BLaER1 treated with 17β-estradiol and CSF1 and Interleukin-3, amounts not matched to agents 10 nM and 100 nM (cell line): Measurements from ENCODE around the gene REV3L.
A peak's percentile ranks its signal among the peaks of the same experiment; 100 is the strongest.

Source experiments
- H3K27ac ChIP-seq, 11 experiments: shearing (Covaris generic); formaldehyde crosslinking; 2 replicates each; pipeline ENCODE4 v1.8.1; 2022
- H3K27me3 ChIP-seq, 11 experiments: shearing (Covaris generic); formaldehyde crosslinking; 2 replicates each; pipeline ENCODE4 v1.8.1; 2022
- H3K36me3 ChIP-seq, 11 experiments: shearing (Covaris generic); formaldehyde crosslinking; 2 replicates each; pipeline ENCODE4 v1.8.1; 2022
- H3K4me1 ChIP-seq, 10 experiments: shearing (Covaris generic); formaldehyde crosslinking; 2 replicates each; pipeline ENCODE4 v1.8.1; 2022
- H3K4me2 ChIP-seq, 11 experiments: shearing (Covaris generic); formaldehyde crosslinking; 2 replicates each; pipeline ENCODE4 v1.8.1; 2022
- H3K4me3 ChIP-seq, 10 experiments: shearing (Covaris generic); formaldehyde crosslinking; 2 replicates each; pipeline ENCODE4 v1.8.1; 2022
- H3K9ac ChIP-seq, 11 experiments: shearing (Covaris generic); formaldehyde crosslinking; 2 replicates each; pipeline ENCODE4 v1.8.1; 2022
- H3K9me3 ChIP-seq, 11 experiments: shearing (Covaris generic); formaldehyde crosslinking; replicated peaks in 1 of 11; 2 replicates each; pipeline ENCODE4 v1.8.1; 2022
- H4K20me1 ChIP-seq, 11 experiments: shearing (Covaris generic); formaldehyde crosslinking; 2 replicates each; pipeline ENCODE4 v1.8.1; 2022
- Cebpa-rat ChIP-seq, 11 experiments: shearing (Covaris generic); IDR thresholded peaks; 2 replicates each; pipeline ENCODE4 v1.8.1; 2022

Gene REV3L

GRCh38 chr6:111458670-111459232, 24.3 kb downstream of the REV3L start:
- Histone ChIP-seq H3K36me3 (peaks cover 40 to 82% (median 60%) of the 10 kb centered on the region in 11 experiments), H4K20me1 (peaks cover 0 to 13% (median 0%) of the 10 kb centered on the region in 11 experiments; a peak in 5 of 22 replicates)
- no peak for TF ChIP-seq Cebpa-rat (IDR thresholded peaks at IDR 0.05)

GRCh38 chr6:111456208-111456607, 26.8 kb downstream of the REV3L start:
- Histone ChIP-seq H3K9me3 (peaks cover 25 to 44% (median 35%) of the 10 kb centered on the region in 11 experiments), H3K9ac (no peak overlapping the region), H3K27ac (no peak overlapping the region), H3K4me1 (no peaks in the 10 kb centered on the region), H3K4me2 (no peak overlapping the region), H4K20me1 (peaks cover 0 to 17% (median 4%) of the 10 kb centered on the region in 11 experiments; a peak in 9 of 22 replicates), H3K27me3 (no peaks in the 10 kb centered on the region), H3K4me3 (no peak overlapping the region), H3K36me3 (peaks cover 35 to 67% (median 46%) of the 10 kb centered on the region in 11 experiments)
- TF ChIP-seq Cebpa-rat (IDR thresholded peaks at IDR 0.05): no peak

More at GRCh38 chr6:111458670-111459232, 24.3 kb downstream of the REV3L start:
- Histone ChIP-seq H3K4me1 (peaks cover 0 to 5% (median 0%) of the 10 kb centered on the region in 10 experiments; a peak in 3 of 20 replicates), H3K4me3 (0 out of 20 replicates have a peak overlapping the region, but pooled peaks of 1 of the 10 experiments have one; percentile 15), H3K27ac (no peak overlapping the region), H3K9ac (no peak overlapping the region), H3K9me3 (peaks cover 25 to 55% (median 48%) of the 10 kb centered on the region in 11 experiments), H3K4me2 (no peak overlapping the region), H3K27me3 (no peaks in the 10 kb centered on the region)

GRCh38 chr6:111450636-111451035, 32.4 kb downstream of the REV3L start:
- no peak for TF ChIP-seq Cebpa-rat (IDR thresholded peaks at IDR 0.05)
- Histone ChIP-seq H4K20me1 (peaks cover 0 to 43% (median 9%) of the 10 kb centered on the region in 11 experiments; a peak in 15 of 22 replicates), H3K4me2 (no peak overlapping the region), H3K36me3 (peaks cover 5 to 22% (median 12%) of the 10 kb centered on the region in 11 experiments; a peak in 16 of 22 replicates), H3K4me3 (no peak overlapping the region), H3K9me3 (peaks cover 0 to 7% (median 0%) of the 10 kb centered on the region in 11 experiments; a peak in 1 of 22 replicates), H3K9ac (no peak overlapping the region), H3K27me3 (no peaks in the 10 kb centered on the region), H3K27ac (no peak overlapping the region), H3K4me1 (peaks cover 0 to 10% (median 9%) of the 10 kb centered on the region in 10 experiments; a peak in 14 of 20 replicates)

GRCh38 chr6:111450087-111450486, 32.9 kb downstream of the REV3L start:
- no peak for TF ChIP-seq Cebpa-rat (IDR thresholded peaks at IDR 0.05)
- peaks cover 0 to 13% (median 10%) of the 10 kb centered on the region in 10 experiments; a peak in 14 of 20 replicates for H3K4me1 ChIP-seq

GRCh38 chr6:111449129-111449528, 33.9 kb downstream of the REV3L start:
- no peaks in the 10 kb centered on the region for H3K27me3 ChIP-seq
- H4K20me1 ChIP-seq: peaks cover 0 to 40% (median 9%) of the 10 kb centered on the region in 11 experiments; a peak in 14 of 22 replicates
- TF ChIP-seq Cebpa-rat (IDR thresholded peaks at IDR 0.05): no peak
- H3K9me3 ChIP-seq: peaks cover 0 to 9% (median 6%) of the 10 kb centered on the region in 11 experiments; a peak in 7 of 22 replicates
- H3K4me3 ChIP-seq: no peak overlapping the region
- H3K9ac ChIP-seq: no peak overlapping the region
- peaks cover 0 to 16% (median 6%) of the 10 kb centered on the region in 11 experiments; a peak in 14 of 22 replicates for H3K36me3 ChIP-seq
- no peak overlapping the region for H3K27ac ChIP-seq
- no peak overlapping the region for H3K4me2 ChIP-seq
- peaks cover 0 to 13% (median 10%) of the 10 kb centered on the region in 10 experiments; a peak in 14 of 20 replicates for H3K4me1 ChIP-seq

More at GRCh38 chr6:111450087-111450486, 32.9 kb downstream of the REV3L start:
- Histone ChIP-seq H3K36me3 (peaks cover 3 to 19% (median 9%) of the 10 kb centered on the region in 11 experiments; a peak in 17 of 22 replicates), H3K27me3 (no peaks in the 10 kb centered on the region), H3K9me3 (peaks cover 0 to 4% (median under 1%) of the 10 kb centered on the region in 11 experiments; a peak in 8 of 22 replicates), H3K4me3 (no peak overlapping the region), H3K9ac (no peak overlapping the region), H3K4me2 (no peak overlapping the region), H3K27ac (no peak overlapping the region), H4K20me1 (peaks cover 0 to 40% (median 9%) of the 10 kb centered on the region in 11 experiments; a peak in 15 of 22 replicates)

- no peak overlapping the region for H3K4me3 ChIP-seq
- H3K4me1 ChIP-seq: peaks cover 5 to 25% (median 15%) of the 10 kb centered on the region in 10 experiments; a peak in 19 of 20 replicates
- H4K20me1 ChIP-seq: peaks cover 0 to 42% (median 9%) of the 10 kb centered on the region in 11 experiments; a peak in 13 of 22 replicates
- no peak overlapping the region for H3K9ac ChIP-seq
- TF ChIP-seq Cebpa-rat (IDR thresholded peaks at IDR 0.05): no peak
- H3K27me3 ChIP-seq: no peaks in the 10 kb centered on the region
- peaks cover 0 to 14% (median 6%) of the 10 kb centered on the region in 11 experiments; a peak in 13 of 22 replicates for H3K36me3 ChIP-seq
- H3K4me2 ChIP-seq: no peak overlapping the region
- H3K27ac ChIP-seq: no peak overlapping the region
- peaks cover 0 to 17% (median 6%) of the 10 kb centered on the region in 11 experiments; a peak in 8 of 22 replicates for H3K9me3 ChIP-seq
Observed at GRCh38 chr6:111447051-111447450, 36.0 kb downstream of the REV3L start.

GRCh38 chr6:111445861-111446267, 37.2 kb downstream of the REV3L start:
- TF ChIP-seq Cebpa-rat (IDR thresholded peaks at IDR 0.05): no peak
- H3K36me3 ChIP-seq: peaks cover 1 to 14% (median 6%) of the 10 kb centered on the region in 11 experiments; a peak in 15 of 22 replicates

GRCh38 chr6:111444794-111445193, 38.2 kb downstream of the REV3L start:
- Histone ChIP-seq H4K20me1 (peaks cover 0 to 48% (median 7%) of the 10 kb centered on the region in 11 experiments; a peak in 9 of 22 replicates), H3K4me3 (no peak overlapping the region), H3K27ac (no peak overlapping the region), H3K9ac (no peak overlapping the region), H3K9me3 (peaks cover 0 to 17% (median 7%) of the 10 kb centered on the region in 11 experiments; a peak in 8 of 22 replicates), H3K36me3 (peaks cover under 1 to 20% (median 7%) of the 10 kb centered on the region in 11 experiments; a peak in 15 of 22 replicates), H3K27me3 (no peaks in the 10 kb centered on the region), H3K4me1 (peaks cover 13 to 36% (median 23%) of the 10 kb centered on the region in 10 experiments), H3K4me2 (no peak overlapping the region)
- no peak for TF ChIP-seq Cebpa-rat (IDR thresholded peaks at IDR 0.05)

More at GRCh38 chr6:111445861-111446267, 37.2 kb downstream of the REV3L start:
- Histone ChIP-seq H3K4me2 (peak overlapping the region in 4 of 11 experiments; percentile 1 to 54 (median 23); a peak in 6 of 22 replicates), H3K9ac (no peak overlapping the region), H3K27ac (peak overlapping the region in 2 of 11 experiments; percentile 2 to 12; a peak in 2 of 22 replicates), H3K4me3 (no peak overlapping the region), H3K4me1 (peaks cover 13 to 36% (median 23%) of the 10 kb centered on the region in 10 experiments), H4K20me1 (peaks cover 0 to 45% (median 7%) of the 10 kb centered on the region in 11 experiments; a peak in 12 of 22 replicates), H3K27me3 (no peaks in the 10 kb centered on the region), H3K9me3 (peaks cover 0 to 17% (median 6%) of the 10 kb centered on the region in 11 experiments; a peak in 8 of 22 replicates)
